ENCODE measurements around the gene GIT1.

Gene GIT1, protein sequence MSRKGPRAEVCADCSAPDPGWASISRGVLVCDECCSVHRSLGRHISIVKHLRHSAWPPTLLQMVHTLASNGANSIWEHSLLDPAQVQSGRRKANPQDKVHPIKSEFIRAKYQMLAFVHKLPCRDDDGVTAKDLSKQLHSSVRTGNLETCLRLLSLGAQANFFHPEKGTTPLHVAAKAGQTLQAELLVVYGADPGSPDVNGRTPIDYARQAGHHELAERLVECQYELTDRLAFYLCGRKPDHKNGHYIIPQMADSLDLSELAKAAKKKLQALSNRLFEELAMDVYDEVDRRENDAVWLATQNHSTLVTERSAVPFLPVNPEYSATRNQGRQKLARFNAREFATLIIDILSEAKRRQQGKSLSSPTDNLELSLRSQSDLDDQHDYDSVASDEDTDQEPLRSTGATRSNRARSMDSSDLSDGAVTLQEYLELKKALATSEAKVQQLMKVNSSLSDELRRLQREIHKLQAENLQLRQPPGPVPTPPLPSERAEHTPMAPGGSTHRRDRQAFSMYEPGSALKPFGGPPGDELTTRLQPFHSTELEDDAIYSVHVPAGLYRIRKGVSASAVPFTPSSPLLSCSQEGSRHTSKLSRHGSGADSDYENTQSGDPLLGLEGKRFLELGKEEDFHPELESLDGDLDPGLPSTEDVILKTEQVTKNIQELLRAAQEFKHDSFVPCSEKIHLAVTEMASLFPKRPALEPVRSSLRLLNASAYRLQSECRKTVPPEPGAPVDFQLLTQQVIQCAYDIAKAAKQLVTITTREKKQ

DNA sequence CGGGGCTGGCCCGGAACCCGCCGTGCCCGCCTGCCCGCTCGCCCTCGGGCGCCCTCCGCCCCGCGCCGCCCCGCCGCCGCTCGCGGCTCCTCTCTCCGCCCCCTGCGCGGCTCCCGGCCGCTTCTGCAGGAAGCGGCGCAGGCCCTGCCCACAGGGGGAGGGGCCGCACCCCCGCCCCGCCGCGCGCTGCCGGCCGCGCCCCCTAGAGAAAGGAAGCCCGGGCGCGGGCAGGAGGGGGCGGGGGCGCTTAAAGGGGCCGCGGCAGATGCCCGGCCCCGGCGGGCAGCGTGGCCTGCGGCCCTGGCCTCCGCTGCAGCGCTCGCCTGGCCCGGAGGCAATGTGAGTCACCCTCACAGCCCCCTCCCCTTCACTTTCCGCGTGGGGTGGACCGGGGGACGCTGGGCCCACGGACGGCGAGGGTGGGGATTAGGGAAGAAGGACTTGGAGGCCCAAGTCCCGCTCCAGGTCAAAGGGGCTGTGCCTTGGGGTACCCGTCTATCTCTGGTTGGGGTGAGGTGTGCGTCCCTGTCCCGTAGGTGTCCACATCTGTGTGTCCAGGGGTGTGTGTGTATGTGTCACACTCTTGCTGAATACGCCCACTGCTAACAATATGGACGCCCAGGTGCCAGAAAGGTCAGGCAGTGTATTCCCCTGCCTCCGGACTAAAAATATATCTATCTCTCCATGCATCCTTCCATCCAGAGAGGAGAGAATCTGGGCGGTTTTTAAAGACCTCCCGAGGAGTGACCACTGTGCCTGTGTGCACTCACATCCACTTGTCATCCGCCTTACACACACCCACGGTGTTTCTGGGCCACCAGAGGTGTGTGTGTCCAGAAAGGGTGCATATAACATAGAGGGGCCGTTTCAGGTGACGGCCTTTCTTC, at the start of gene GIT1:
TSS of gene GIT1 (minus strand) at position 125 of the 887 bp plus-strand sequence. CDS start 270 bp downstream, outside the sequence.
- DNase-seq (ENCODE audit: low read depth) = peak; percentile 50
- H3K4me3 ChIP-seq (ENCODE audit: low read depth, low read length) = peak within 1 kb of the TSS; percentile 61

DNA sequence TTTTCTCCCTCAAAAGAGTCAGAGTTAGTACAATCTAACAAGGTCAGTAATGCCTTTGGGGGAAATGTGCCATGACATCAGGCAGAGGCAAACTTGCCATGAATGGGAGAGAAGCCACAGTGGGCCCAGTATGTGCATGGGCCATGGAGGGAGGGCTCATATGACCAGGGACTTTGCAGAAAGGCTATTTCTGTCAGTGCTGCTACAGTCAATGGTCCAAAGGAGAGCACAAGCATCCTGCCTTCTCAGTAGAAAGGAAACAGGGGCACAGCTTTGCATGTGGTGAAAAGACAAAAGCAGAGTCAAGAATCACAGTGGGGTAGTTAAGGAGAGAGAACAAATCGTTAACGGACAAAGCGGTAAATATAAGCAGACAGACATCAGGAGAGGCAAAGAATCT, 44.4 kb upstream of the GIT1 start:
- DNase-seq (ENCODE audit: low read depth) = no peak
- no peak overlapping the region for H3K4me3 ChIP-seq (ENCODE audit: low read depth, low read length)

DNA sequence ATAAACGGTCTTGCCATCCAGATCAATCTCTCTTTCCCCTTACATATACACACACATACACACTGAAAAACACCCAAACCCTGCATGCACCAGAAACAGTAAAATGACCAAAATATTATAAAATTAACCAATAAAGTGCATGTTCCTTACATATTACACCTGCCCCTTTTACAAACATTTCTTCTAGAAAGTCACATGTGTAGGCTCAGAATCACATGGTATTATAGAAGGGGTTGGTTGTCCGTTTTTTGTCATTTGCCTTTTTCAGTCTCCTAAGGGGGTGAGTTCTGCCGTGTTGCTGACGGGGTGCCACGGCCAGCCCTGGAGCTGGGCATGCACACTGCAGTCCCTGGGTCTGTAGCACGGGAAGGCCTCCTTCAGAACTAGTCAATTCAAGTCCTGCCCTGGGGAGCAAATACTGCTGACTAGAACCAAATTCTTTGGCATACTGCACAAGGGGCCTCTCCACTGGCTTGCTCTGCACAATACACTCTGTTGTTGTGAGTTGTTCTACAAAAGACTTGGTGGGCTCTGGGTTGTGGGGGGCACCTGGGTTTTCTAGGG, 41.3 kb upstream of the GIT1 start:
- DNase-seq (ENCODE audit: low read depth) = no peak
- no peak overlapping the region for H3K4me3 ChIP-seq (ENCODE audit: low read depth, low read length)

DNA sequence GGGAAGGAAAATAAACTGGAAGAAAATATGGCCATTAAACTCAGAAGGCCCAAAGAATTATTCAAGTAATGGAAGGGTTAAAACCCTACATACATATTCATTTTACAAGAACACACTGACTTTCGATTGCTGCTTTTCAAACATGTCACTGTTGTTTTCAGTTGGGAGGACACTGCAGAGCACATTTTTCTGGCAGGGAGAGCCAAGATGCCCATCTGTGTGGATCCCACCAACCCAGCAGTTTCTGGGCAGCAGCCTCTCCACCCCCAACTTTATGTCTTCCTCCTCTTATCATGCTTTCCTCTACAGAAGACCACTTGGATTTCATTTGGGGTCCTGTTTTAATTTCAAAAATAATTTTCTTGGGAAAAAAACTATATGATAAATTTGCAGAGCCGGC, 40.4 kb upstream of the GIT1 start:
- no peak overlapping the region for H3K4me3 ChIP-seq (ENCODE audit: low read depth, low read length)
- no peak for DNase-seq (ENCODE audit: low read depth)

DNA sequence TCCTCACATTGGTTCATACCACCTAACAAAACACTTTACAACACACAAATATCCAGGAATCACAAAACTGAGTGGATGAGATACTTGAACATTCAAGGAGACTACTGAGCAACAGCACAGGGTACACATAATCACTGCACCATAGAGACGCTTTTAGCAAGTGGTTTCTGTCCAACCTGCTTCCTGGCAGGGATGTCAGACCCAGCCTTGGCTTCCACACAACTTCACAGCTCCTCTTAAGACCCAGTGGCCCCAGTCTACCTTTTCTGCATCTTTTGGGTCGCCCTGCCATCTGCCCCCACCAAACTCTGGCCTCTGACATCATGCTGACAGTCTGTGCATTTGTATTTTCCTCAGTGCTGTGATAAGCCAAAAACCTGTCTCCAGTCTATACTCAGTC, 39.2 kb upstream of the GIT1 start:
- no peak for DNase-seq (ENCODE audit: low read depth)
- no peak overlapping the region for H3K4me3 ChIP-seq (ENCODE audit: low read depth, low read length)

DNA sequence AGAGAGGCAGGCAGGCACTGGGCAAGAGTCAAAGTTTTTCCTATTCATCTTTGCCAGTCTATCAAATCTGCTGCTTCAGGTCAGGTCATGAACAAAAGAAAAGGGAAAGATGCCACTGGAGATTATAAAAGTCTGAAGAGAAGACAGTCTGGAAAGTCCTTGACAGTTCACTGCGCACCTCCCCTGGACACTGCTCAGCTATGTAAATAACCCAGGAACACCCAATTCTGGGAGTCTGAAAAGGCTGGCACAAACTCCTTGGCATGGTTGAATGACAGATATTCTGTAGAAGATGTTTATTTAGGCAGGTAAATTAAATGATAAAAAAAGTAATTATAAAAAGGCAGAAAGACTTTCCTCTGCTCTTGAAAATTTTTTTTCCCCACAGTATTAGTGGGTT, 38.5 kb upstream of the GIT1 start:
- DNase-seq (ENCODE audit: low read depth) = no peak
- H3K4me3 ChIP-seq (ENCODE audit: low read depth, low read length) = no peak overlapping the region

DNA sequence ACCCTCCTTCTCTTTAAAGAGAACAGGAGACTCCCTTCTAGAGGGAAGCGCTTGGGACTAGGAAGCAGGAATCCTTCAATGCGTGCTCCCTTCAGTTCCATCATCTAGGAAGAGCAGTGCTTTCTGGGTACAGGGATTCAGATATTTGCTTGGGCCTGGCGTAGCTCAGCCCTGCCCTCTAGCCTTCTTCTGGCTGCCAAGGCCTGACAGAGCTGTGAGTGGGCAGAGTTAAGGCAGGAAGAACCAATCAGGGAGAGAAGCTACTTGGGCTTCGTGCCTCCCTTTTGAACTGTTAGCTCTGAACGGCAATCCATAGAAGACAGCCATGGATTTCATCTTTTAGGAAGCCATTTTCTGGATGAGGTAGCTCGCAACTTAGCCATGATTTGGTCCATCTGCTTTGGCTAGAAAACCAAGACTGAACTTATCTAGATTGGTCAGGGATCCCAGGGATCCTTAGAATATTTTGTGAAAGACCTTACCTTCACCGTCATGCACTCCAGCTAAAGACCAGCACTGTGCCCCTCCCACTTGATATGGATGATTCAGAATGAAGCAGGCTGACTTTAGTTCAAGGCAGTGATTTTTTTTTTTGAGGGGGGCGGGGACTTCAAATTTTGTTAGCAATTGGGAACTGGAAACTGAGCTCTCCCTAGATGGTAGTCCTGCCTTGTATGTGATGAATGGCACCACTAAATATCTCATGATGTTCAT, 35.7 kb upstream of the GIT1 start:
- no peak for DNase-seq (ENCODE audit: low read depth)
- H3K4me3 ChIP-seq (ENCODE audit: low read depth, low read length) = no peak overlapping the region

DNA sequence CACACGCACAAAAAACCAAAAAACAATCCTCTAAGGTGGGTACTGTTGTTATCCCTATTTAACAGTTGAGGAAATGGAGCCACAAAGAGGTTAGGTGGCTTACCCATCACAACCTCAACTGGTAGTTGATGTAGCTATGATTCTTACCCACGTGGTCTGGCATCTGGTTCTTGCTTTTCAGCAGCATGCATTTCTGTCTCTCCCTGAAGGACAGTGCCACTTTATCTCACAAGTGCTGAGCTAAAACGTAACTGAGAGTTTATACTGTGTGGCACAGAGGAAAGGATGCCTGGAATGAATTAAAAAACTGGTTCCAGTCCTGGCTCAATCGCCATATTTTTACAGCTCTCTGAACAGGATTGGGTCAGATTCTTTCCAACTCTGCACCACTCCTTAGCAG, 35.1 kb upstream of the GIT1 start:
- no peak overlapping the region for H3K4me3 ChIP-seq (ENCODE audit: low read depth, low read length)
- no peak for DNase-seq (ENCODE audit: low read depth)

DNA sequence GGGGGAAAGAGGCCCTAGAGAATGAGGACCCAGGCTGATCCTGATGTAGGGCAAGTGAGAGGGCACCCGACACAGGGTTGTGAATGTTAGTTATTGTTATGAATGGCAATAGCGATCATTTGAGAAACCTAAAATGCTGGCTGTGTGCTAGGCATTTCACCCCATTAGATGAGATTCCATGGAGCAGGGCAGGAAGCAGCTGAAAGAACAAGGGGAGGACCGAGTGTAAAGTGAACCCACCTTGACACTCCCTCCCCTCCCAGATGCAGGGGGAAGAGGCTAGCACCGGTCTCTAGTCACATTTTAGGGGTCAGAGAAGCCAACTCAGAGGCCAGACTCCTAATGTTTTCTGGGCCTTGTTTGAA, 33.8 kb upstream of the GIT1 start:
- peak overlapping the region; percentile 76 for H3K4me3 ChIP-seq (ENCODE audit: low read depth, low read length)
- DNase-seq (ENCODE audit: low read depth) = no peak

DNA sequence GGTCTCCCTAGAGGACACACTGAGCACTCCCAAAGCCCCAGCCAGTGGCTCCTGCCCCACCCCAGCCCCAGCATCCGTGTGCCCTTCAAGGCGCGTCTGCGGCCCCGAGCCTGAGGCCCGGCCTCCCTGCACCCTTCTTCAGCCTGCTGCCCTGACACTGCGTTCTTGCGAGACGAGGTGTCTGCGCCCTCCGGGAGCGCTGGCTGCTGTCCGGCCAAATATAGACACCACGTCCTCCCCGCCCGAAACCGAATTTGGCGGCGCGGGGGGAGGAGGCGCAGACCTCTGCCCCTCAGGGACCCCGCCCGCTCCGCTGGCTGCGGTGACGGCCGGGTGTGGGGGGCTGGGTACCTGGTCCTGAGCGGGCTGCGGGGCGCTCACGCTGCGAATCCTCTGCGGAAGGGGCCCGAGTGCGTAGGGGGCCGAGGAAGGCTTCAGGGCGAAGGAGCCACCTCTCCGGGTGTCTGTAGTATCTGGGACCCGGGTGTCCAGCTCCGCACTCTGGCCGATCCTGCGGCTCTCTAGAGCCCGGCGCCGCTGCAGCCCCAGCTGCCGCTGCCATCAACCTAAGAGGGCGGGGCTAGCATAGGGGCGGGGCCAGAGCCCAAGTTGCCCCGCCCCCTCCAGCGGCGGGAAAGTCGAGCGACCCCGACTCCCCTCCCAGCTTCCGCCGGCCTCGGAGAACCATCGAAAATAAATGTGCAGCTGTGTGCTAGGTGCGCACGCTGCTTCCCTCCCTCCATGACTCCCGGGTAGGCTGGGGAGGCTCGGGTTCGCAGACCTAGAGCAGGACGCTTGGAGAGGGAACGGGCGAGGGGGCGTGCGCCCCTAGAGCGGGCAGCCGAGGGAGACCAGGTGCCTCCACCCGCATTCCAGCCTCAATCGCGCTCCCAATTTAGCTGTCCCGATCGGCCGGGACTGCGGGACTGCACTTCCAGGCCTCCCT, 33.2 kb upstream of the GIT1 start, which contains the start of gene CORO6:
TSS of gene CORO6 (minus strand) at position 576 of the 946 bp plus-strand sequence. CDS start 1,491 bp downstream, outside the sequence.
- DNase-seq (ENCODE audit: low read depth) = no peak
- H3K4me3 ChIP-seq (ENCODE audit: low read depth, low read length) = peak within 1 kb of the TSS; percentile 76

DNA sequence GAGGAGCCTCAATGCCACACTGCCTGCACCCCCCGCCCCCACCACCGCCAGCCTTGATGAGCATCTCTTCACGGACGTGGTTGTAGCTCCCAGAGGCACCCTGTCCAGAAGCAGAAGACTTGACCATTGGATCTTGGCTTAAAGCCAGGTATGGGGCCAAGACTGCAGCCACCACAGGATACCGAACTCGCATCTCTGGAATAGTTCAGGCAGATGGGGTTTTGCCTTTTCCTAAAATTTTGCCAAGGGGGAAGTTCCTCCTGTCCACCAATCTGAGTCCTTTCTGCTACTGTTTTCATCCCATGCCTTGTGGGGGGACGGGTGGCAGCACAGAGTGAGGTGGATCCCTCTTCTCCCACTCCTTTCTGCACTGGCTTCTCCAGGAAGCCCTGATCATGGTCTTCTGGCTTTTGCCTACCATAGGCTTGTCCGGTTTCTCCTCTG, 32.3 kb upstream of the GIT1 start:
- DNase-seq (ENCODE audit: low read depth) = no peak
- peak overlapping the region; percentile 76 for H3K4me3 ChIP-seq (ENCODE audit: low read depth, low read length)

DNA sequence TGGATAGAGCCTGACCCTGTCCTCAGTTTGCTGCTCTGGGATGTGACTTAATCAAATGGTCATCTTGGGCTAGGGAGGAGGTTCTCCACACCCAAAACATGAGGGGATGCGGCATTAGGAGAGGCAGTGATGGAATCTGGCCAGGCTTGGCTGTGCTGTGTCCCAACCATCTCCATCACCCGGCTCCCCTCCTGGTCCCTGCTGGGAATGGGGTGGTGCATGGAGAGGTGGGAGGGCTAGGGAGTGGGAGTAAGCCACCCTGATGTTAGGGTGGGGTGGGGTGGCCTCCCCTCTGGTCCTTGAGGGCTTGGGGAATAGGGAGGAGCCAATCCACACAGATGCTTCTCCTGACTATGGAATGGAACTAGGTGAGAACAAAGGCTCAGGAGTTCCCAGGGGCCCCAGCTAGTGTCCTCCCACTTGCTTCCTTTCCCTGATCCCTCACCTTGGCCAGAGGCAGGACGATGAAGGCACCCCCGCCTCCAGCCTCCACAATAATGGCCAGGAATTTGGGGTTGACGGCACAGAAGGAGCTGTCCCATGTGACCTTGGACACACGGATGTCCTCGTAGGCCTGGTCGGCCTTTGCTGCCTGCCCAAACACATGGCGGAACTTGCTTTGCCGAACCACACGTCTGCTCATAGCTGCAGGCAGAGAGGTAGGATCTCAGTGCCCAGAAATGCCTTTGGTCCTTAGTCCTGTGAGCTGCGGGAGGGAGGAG, 31.5 kb upstream of the GIT1 start:
- DNase-seq (ENCODE audit: low read depth) = no peak
- H3K4me3 ChIP-seq (ENCODE audit: low read depth, low read length) = no peak overlapping the region

DNA sequence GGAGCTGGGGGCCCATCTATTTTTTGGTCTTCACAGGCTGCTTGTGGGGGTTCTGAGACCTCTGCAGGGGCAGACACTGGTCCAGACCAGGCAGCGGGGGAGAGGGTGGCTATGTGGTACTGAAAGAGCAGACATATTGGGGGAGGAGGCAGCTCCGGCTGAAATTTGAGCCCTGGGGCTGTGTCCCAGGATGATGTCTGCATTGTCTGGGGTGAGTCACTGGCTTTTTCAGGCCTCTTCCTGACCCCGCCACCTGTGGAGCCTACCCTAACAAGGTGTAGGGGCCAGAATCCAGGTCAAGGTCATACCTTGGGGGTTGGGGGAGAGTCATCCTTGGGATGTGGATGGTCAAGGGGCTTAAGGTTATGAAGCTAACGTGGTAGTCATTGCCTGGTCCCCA, 30.8 kb upstream of the GIT1 start:
- no peak overlapping the region for H3K4me3 ChIP-seq (ENCODE audit: low read depth, low read length)
- no peak for DNase-seq (ENCODE audit: low read depth)

DNA sequence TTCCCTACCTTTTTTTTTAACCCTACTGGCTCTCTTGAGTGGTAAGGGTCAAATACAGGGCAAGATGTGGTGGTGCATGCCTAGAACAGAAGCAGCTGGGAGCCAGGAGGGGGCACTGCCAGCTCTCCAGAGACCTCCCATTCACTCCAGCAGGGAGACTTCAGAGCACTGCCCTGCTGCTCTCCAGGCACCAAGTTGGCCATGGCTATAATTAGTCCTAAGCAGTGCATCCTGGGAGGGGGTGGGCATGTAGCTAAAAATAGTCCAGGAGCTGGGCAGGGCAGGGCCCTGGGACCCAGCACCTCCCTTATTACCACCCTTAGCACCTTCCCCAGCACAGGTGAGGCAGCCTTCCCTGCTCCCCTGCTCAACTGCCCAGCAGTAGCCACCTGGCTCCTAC, 29.8 kb upstream of the GIT1 start:
- no peak for DNase-seq (ENCODE audit: low read depth)
- no peak overlapping the region for H3K4me3 ChIP-seq (ENCODE audit: low read depth, low read length)

DNA sequence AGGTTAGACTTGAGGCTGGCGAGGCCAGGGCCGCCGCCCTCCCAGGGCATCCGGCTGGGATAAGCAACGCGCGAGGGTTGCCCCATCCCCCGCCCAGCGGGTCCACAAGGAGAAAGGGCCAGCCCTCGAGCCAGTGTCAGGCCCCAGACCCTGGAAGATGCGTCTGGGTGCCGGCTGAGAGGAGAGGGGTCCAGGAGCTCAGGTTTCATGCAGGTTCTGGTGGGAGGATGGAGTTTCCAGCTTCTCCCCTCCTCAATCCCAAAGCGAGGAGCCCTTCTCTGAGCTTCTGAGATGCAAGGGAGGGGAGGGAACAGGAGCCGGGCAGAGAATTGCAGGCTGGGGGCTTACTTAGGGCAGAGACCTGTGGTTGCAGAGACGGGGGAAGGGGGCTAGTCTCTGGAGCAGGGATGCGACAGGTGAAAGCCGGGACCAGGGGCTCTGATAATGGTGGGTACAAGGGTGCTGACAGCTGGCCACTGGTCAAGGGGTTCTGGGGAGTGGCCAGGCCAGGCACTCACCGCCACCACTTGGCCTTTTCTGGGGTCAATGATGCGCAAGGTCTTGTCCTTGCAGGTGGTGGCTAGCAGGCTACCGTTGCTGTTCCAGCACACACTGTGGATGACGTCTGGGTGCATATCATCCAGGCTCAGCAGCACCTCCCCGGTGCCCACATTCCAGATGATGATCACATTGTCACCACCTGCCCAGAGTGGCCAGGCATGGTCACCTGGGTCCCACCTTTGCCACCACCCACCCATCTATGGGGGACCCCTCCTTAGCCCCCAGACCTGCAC, 29.0 kb upstream of the GIT1 start:
- no peak overlapping the region for H3K4me3 ChIP-seq (ENCODE audit: low read depth, low read length)
- DNase-seq (ENCODE audit: low read depth) = no peak

DNA sequence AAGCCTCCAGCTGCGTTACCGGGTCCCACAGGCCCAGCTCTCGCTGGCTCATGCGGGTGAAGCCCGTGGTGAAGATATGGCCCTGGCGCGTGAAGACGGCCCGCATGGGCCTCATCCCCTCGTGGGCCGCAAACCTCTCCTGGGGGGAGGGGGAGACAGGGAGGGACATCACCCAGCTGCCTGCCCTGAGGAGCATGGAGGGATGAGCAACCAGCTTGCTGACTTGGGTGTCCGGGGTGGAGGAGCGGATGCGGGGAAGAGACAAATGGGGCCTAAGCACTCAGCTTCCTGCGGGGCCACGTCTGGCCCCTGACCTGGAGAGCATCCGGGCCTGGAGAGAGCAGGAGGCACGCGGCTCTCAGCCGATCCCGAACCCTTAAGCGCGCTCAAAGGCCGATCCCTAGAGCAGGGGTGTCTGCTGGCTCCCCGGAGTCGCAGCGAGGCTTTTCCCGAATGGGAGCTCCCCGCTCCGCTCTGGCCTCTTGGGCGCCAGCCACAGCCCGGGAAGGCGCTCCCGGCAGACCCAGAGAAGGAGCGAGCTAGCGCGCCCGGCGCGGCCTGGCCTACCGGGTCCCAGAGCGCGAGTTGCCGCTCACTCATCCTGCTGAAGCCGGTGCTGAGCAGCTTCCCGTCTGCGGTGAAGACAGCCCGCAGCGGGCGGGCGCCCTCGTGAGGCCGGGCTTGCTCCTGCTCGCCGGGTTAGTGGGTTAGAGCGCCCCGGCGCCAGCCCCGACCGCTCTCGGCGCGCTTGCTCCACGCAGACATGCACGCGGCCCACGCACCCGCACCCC, 28.2 kb upstream of the GIT1 start:
- no peak for DNase-seq (ENCODE audit: low read depth)
- peak overlapping the region; percentile 21 for H3K4me3 ChIP-seq (ENCODE audit: low read depth, low read length)
